Measurements from ENCODE around the gene ACBD3.

DNA sequence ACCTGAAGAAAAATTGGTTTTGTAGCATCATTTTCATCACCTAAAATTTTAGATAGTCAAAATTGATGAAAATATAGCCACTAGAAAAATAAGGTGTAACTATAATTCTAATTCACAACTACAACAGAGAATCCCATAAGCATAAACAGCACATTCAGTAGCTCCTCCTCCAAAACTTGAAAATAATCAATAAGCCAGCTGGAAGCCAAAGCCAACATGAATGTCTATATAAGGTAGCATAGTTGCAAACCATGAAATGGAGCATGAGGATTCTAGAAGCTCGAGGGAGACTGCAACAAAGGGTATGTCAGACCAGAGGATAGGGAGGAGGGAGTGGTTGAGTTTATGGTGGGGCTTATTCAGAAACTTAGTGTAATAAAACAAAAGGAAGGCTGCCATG is 22.4 kb downstream of the ACBD3 start:
- TF ChIP-seq, protein P1, sequence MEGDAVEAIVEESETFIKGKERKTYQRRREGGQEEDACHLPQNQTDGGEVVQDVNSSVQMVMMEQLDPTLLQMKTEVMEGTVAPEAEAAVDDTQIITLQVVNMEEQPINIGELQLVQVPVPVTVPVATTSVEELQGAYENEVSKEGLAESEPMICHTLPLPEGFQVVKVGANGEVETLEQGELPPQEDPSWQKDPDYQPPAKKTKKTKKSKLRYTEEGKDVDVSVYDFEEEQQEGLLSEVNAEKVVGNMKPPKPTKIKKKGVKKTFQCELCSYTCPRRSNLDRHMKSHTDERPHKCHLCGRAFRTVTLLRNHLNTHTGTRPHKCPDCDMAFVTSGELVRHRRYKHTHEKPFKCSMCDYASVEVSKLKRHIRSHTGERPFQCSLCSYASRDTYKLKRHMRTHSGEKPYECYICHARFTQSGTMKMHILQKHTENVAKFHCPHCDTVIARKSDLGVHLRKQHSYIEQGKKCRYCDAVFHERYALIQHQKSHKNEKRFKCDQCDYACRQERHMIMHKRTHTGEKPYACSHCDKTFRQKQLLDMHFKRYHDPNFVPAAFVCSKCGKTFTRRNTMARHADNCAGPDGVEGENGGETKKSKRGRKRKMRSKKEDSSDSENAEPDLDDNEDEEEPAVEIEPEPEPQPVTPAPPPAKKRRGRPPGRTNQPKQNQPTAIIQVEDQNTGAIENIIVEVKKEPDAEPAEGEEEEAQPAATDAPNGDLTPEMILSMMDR (IDR thresholded peaks at IDR 0.05; ENCODE audit: insufficient read depth, low read length) = no peak
- TF ChIP-seq POLR2AphosphoS5 (IDR thresholded peaks at IDR 0.05; ENCODE audit: low read depth) = no peak
- TF ChIP-seq, protein P2, sequence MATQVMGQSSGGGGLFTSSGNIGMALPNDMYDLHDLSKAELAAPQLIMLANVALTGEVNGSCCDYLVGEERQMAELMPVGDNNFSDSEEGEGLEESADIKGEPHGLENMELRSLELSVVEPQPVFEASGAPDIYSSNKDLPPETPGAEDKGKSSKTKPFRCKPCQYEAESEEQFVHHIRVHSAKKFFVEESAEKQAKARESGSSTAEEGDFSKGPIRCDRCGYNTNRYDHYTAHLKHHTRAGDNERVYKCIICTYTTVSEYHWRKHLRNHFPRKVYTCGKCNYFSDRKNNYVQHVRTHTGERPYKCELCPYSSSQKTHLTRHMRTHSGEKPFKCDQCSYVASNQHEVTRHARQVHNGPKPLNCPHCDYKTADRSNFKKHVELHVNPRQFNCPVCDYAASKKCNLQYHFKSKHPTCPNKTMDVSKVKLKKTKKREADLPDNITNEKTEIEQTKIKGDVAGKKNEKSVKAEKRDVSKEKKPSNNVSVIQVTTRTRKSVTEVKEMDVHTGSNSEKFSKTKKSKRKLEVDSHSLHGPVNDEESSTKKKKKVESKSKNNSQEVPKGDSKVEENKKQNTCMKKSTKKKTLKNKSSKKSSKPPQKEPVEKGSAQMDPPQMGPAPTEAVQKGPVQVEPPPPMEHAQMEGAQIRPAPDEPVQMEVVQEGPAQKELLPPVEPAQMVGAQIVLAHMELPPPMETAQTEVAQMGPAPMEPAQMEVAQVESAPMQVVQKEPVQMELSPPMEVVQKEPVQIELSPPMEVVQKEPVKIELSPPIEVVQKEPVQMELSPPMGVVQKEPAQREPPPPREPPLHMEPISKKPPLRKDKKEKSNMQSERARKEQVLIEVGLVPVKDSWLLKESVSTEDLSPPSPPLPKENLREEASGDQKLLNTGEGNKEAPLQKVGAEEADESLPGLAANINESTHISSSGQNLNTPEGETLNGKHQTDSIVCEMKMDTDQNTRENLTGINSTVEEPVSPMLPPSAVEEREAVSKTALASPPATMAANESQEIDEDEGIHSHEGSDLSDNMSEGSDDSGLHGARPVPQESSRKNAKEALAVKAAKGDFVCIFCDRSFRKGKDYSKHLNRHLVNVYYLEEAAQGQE (IDR thresholded peaks at IDR 0.05; ENCODE audit: insufficient replicate concordance, low read depth) = no peak
- TF ChIP-seq SPI1 (IDR thresholded peaks at IDR 0.05; ENCODE audit: borderline replicate concordance, low read depth) = no peak
- TF ChIP-seq GABPA (IDR thresholded peaks at IDR 0.05; ENCODE audit: low read depth) = no peak
